ENCODE results near the gene SWT1. TPM values are rescaled to one million over a fixed set of nuclear protein-coding genes. Genes with fewer than 3 reads are reported as not detected.

The SWT1 gene
- total RNA-seq, 1 experiment from 2014 or later: 3.6 TPM

GRCh38 chr1:185267301-185267700, 110.3 kb downstream of the SWT1 start:
- ChIA-PET POLR2A (ENCODE audit: unreplicated experiment) (no interaction called here), CTCF (no interaction called here)
- TF ChIP-seq EZH2 (IDR thresholded peaks at IDR 0.05; ENCODE audit: low read depth): no peak
- no peak for TF ChIP-seq CTCF (conservative IDR thresholded peaks at IDR 0.05)

GRCh38 chr1:185267701-185268100, 110.7 kb downstream of the SWT1 start:
- TF ChIP-seq CTCF (conservative IDR thresholded peaks at IDR 0.05) (no peak), EZH2 (IDR thresholded peaks at IDR 0.05; ENCODE audit: low read depth) (no peak)
- Histone ChIP-seq H3K4me3 (no peak overlapping the region), H3K4me1 (replicated peaks; ENCODE audit: insufficient read depth) (no peaks in the 10 kb centered on the region), H3F3A (ENCODE audit: insufficient read depth, low read depth) (no peaks in the 10 kb centered on the region), H2AFZ (no peak overlapping the region), H3K9me3 (ENCODE audit: insufficient read depth, low read depth) (no peaks in the 10 kb centered on the region), H3K36me3 (ENCODE audit: low read depth) (no peaks in the 10 kb centered on the region), H3K79me2 (ENCODE audit: low read depth) (no peaks in the 10 kb centered on the region), H4K20me1 (ENCODE audit: insufficient read depth) (no peaks in the 10 kb centered on the region), H3K27ac (no peak overlapping the region), H3K9me2 (ENCODE audit: insufficient read depth) (no peaks in the 10 kb centered on the region), H3K27me3 (ENCODE audit: insufficient read depth, low read depth) (no peaks in the 10 kb centered on the region), H3K4me2 (no peak overlapping the region)
- ChIA-PET POLR2A (ENCODE audit: unreplicated experiment) (no interaction called here), CTCF (no interaction called here)
- no TSS peak for BruUV-seq (replicated peaks)
- intact Hi-C loops (cut with micrococcal nuclease; ENCODE audit: unreplicated experiment): no loop called here
- no peak for DNase-seq

More at GRCh38 chr1:185267301-185267700, 110.3 kb downstream of the SWT1 start:
- intact Hi-C loops (cut with micrococcal nuclease; ENCODE audit: unreplicated experiment): no loop called here
- H3K9me2 ChIP-seq (ENCODE audit: insufficient read depth): no peaks in the 10 kb centered on the region
- no peaks in the 10 kb centered on the region for H3K9me3 ChIP-seq (ENCODE audit: insufficient read depth, low read depth)
- no peak overlapping the region for H2AFZ ChIP-seq
- no peaks in the 10 kb centered on the region for H4K20me1 ChIP-seq (ENCODE audit: insufficient read depth)
- H3K4me2 ChIP-seq: no peak overlapping the region
- H3K4me3 ChIP-seq: no peak overlapping the region
- H3K27me3 ChIP-seq (ENCODE audit: insufficient read depth, low read depth): no peaks in the 10 kb centered on the region
- no peaks in the 10 kb centered on the region for H3K36me3 ChIP-seq (ENCODE audit: low read depth)
- no peak for DNase-seq
- no TSS peak for BruUV-seq (replicated peaks)
- H3K79me2 ChIP-seq (ENCODE audit: low read depth): no peaks in the 10 kb centered on the region
- no peaks in the 10 kb centered on the region for H3F3A ChIP-seq (ENCODE audit: insufficient read depth, low read depth)
- H3K4me1 ChIP-seq (replicated peaks; ENCODE audit: insufficient read depth): no peaks in the 10 kb centered on the region
- H3K27ac ChIP-seq: no peak overlapping the region

- H3K27me3 ChIP-seq (ENCODE audit: insufficient read depth, low read depth): no peaks in the 10 kb centered on the region
- no peaks in the 10 kb centered on the region for H3K79me2 ChIP-seq (ENCODE audit: low read depth)
- no peak overlapping the region for H3K4me3 ChIP-seq
- no peak overlapping the region for H2AFZ ChIP-seq
- H3K27ac ChIP-seq: no peak overlapping the region
- no peaks in the 10 kb centered on the region for H4K20me1 ChIP-seq (ENCODE audit: insufficient read depth)
- intact Hi-C loops (cut with micrococcal nuclease; ENCODE audit: unreplicated experiment): no loop called here
- TF ChIP-seq EZH2 (IDR thresholded peaks at IDR 0.05; ENCODE audit: low read depth): no peak
- TF ChIP-seq CTCF (conservative IDR thresholded peaks at IDR 0.05): no peak
- no peak for DNase-seq
- CTCF ChIA-PET: no interaction called here
- no TSS peak for BruUV-seq (replicated peaks)
- H3K9me2 ChIP-seq (ENCODE audit: insufficient read depth): no peaks in the 10 kb centered on the region
- POLR2A ChIA-PET (ENCODE audit: unreplicated experiment): no interaction called here
- H3K4me2 ChIP-seq: no peak overlapping the region
- no peaks in the 10 kb centered on the region for H3K9me3 ChIP-seq (ENCODE audit: insufficient read depth, low read depth)
- no peaks in the 10 kb centered on the region for H3F3A ChIP-seq (ENCODE audit: insufficient read depth, low read depth)
- no peaks in the 10 kb centered on the region for H3K4me1 ChIP-seq (replicated peaks; ENCODE audit: insufficient read depth)
- no peaks in the 10 kb centered on the region for H3K36me3 ChIP-seq (ENCODE audit: low read depth)
Observed at GRCh38 chr1:185268352-185268751, 111.4 kb downstream of the SWT1 start.
